HCT116 (cell line): ENCODE data around the gene RAMP3. TPM values are rescaled to one million over a fixed set of nuclear protein-coding genes. Genes with fewer than 3 reads are reported as not detected.

Source experiments
- ATAC-seq: fragments of 200-7000 bp; cut with Tn5 transposase; 2 replicates; pipeline ENCODE4 v1.9.1; 2020; ENCODE audit warnings: mild to moderate bottlenecking, moderate library complexity
- BruUV-seq: library from RNA; stranded (reverse); fragments of 400-500 nt; replicated peaks from 2 replicates; lab custom pipeline; 2021; lab: Mats Ljungman, UMichigan
- CTCF ChIA-PET: fragments of 300-600 bp; sonication (Branson Sonifier 250); formaldehyde crosslinking; loops from one replicate; lab custom pipeline; 2021; ENCODE audit warnings: antibody characterized with exemption; lab: Charles Lee
- POLR2A ChIA-PET: fragments of 300-600, 350-600 bp; sonication (Branson Sonifier 250); formaldehyde crosslinking; loops from one replicate; lab custom pipeline; 2021; ENCODE audit warnings: antibody characterized with exemption; lab: Charles Lee
- RAD21 ChIA-PET, 2 experiments: fragments of 300-600 bp; sonication (Branson Sonifier 250); formaldehyde crosslinking; loops; one replicate each; lab custom pipeline; 2023; ENCODE audit warnings: low total read pairs in 2 of 2; ENCODE audit not compliant: uncharacterized antibody in 2 of 2, unreplicated experiment in 2 of 2, low non-redundant PET in 1 of 2; lab: Charles Lee
- DNase-seq: peaks from one replicate; pipeline ENCODE4 v3.0.0-alpha.2; 2010; ENCODE audit warnings: low read depth, low spot score
- H2AFZ ChIP-seq: fragments of 200-600 bp; shearing (Covaris generic), sonication (generic); 2 replicates; pipeline ENCODE4 v1.6.1; 2017; ENCODE audit warnings: low read depth, mixed run types, mixed read lengths, antibody characterized with exemption, low read length; ENCODE audit not compliant: poor library complexity, severe bottlenecking
- H3K27ac ChIP-seq: 2 replicates; pipeline ENCODE4 v1.5.1; 2012; ENCODE audit warnings: low read depth, low read length
- H3K27me3 ChIP-seq: fragments of 200-600 bp; sonication (generic); 2 replicates; pipeline ENCODE4 v1.6.1; 2016; ENCODE audit warnings: mixed run types, low read length, mixed read lengths; ENCODE audit not compliant: insufficient read depth
- H3K36me3 ChIP-seq, 2 experiments: fragments of 200-500 bp in 1 of 2; fragments of 200-600 bp in 1 of 2; sonication (Bioruptor generic) in 1 of 2; sonication (generic) in 1 of 2; 2 replicates each; pipeline versions ENCODE4 v1.5.1 to v1.6.1; 2014 to 2016; ENCODE audit warnings: low read length in 2 of 2, inconsistent platforms in 1 of 2, mixed read lengths in 1 of 2, mixed run types in 1 of 2; ENCODE audit not compliant: insufficient read depth in 2 of 2, control insufficient read depth in 1 of 2
- H3K4me1 ChIP-seq, 2 experiments: fragments of 200-600 bp in 1 of 2; sonication (generic) in 1 of 2; 2 replicates each; pipeline versions ENCODE4 v1.5.1 to v1.6.1; 2012 to 2017; ENCODE audit warnings: low read length in 2 of 2, inconsistent platforms in 1 of 2, mild to moderate bottlenecking in 1 of 2, mixed read lengths in 1 of 2, mixed run types in 1 of 2, moderate library complexity in 1 of 2; ENCODE audit not compliant: insufficient read depth in 2 of 2, control insufficient read depth in 1 of 2
- H3K4me2 ChIP-seq: fragments of 200-600 bp; sonication (generic); 2 replicates; pipeline ENCODE4 v1.6.1; 2017; ENCODE audit warnings: mixed run types, low read length, mixed read lengths
- H3K4me3 ChIP-seq, 2 experiments: fragments of 200-600 bp in 1 of 2; sonication (generic) in 1 of 2; replicated peaks in 1 of 2; 2 replicates each; pipeline ENCODE4 v1.5.1; 2011 to 2016; ENCODE audit warnings: low read length in 2 of 2, control low read depth in 1 of 2, low read depth in 1 of 2, mild to moderate bottlenecking in 1 of 2, mixed read lengths in 1 of 2, mixed run types in 1 of 2
- H3K79me2 ChIP-seq: fragments of 200-600 bp; sonication (generic); 2 replicates; pipeline ENCODE4 v1.6.1; 2017; ENCODE audit warnings: mild to moderate bottlenecking, mixed run types, low read length, moderate library complexity, mixed read lengths; ENCODE audit not compliant: insufficient read depth
- H3K9ac ChIP-seq: fragments of 200-600 bp; sonication (generic); 2 replicates; pipeline ENCODE4 v1.6.1; 2016; ENCODE audit warnings: low read length, mixed read lengths
- H3K9me2 ChIP-seq: fragments of 200-600 bp; sonication (generic), shearing (Covaris generic); 2 replicates; pipeline ENCODE4 v1.6.1; 2017; ENCODE audit warnings: mixed run types, mild to moderate bottlenecking, moderate library complexity; ENCODE audit not compliant: insufficient read depth
- H3K9me3 ChIP-seq, 2 experiments: fragments of 200-500 bp in 1 of 2; fragments of 200-600 bp in 1 of 2; sonication (Bioruptor generic) in 1 of 2; sonication (generic) in 1 of 2; 2 replicates each; pipeline ENCODE4 v1.6.1; 2014 to 2017; ENCODE audit warnings: low read length in 2 of 2, mixed read lengths in 2 of 2, inconsistent platforms in 1 of 2, low read depth in 1 of 2, mild to moderate bottlenecking in 1 of 2, mixed run types in 1 of 2, moderate library complexity in 1 of 2; ENCODE audit not compliant: control insufficient read depth in 1 of 2, insufficient read depth in 1 of 2
- H4K20me1 ChIP-seq: fragments of 200-600 bp; sonication (generic), shearing (Covaris generic); 2 replicates; pipeline ENCODE4 v1.6.1; 2017; ENCODE audit warnings: mixed run types, mild to moderate bottlenecking, moderate library complexity; ENCODE audit not compliant: insufficient read depth
- CBX3 ChIP-seq: IDR thresholded peaks from 2 replicates; pipeline ENCODE4 v1.6.1; 2012; ENCODE audit warnings: low read depth
- EGR1 ChIP-seq: IDR thresholded peaks from 2 replicates; pipeline ENCODE4 v1.6.1; 2012; ENCODE audit warnings: low read depth
- ELF1 ChIP-seq: IDR thresholded peaks from 2 replicates; pipeline ENCODE4 v1.6.1; 2012; ENCODE audit warnings: low read depth, borderline replicate concordance
- EZH2 ChIP-seq: fragments of 200-600 bp; sonication (generic); IDR thresholded peaks from 2 replicates; pipeline ENCODE4 v1.6.1; 2017; ENCODE audit warnings: antibody characterized with exemption, mixed run types
- EZH2phosphoT487 ChIP-seq: fragments of 200-600 bp; IDR thresholded peaks from 2 replicates; pipeline ENCODE4 v1.6.1; 2018; ENCODE audit warnings: antibody characterized with exemption, borderline replicate concordance
- FOSL1 ChIP-seq: IDR thresholded peaks from 2 replicates; pipeline ENCODE4 v1.6.1; 2012; ENCODE audit warnings: low read depth
- JUND ChIP-seq: IDR thresholded peaks from 2 replicates; pipeline ENCODE4 v1.6.1; 2012
- POLR2A ChIP-seq: IDR thresholded peaks from 2 replicates; pipeline ENCODE4 v1.7.0; 2011; ENCODE audit warnings: borderline replicate concordance; ENCODE audit not compliant: insufficient read depth, insufficient read length; ENCODE audit errors: extremely low read depth
- POLR2AphosphoS5 ChIP-seq: IDR thresholded peaks from 2 replicates; pipeline ENCODE4 v1.6.1; 2011; ENCODE audit warnings: mild to moderate bottlenecking, low read depth, low read length, moderate library complexity
- RAD21 ChIP-seq: IDR thresholded peaks from 2 replicates; pipeline ENCODE4 v1.6.1; 2012; ENCODE audit warnings: low read depth, mild to moderate bottlenecking
- SIN3A ChIP-seq: IDR thresholded peaks from 2 replicates; pipeline ENCODE4 v1.6.1; 2012; ENCODE audit warnings: low read depth
- SP1 ChIP-seq: IDR thresholded peaks from 2 replicates; pipeline ENCODE4 v1.6.1; 2012; ENCODE audit warnings: low read depth
- SRF ChIP-seq: IDR thresholded peaks from 2 replicates; pipeline ENCODE4 v1.6.1; 2012; ENCODE audit warnings: low read depth
- YY1 ChIP-seq: IDR thresholded peaks from 2 replicates; pipeline ENCODE4 v1.6.1; 2011; ENCODE audit warnings: low read length, low read depth, moderate library complexity, mild to moderate bottlenecking; ENCODE audit not compliant: insufficient replicate concordance; ENCODE audit errors: extremely low read depth
- ZBTB33 ChIP-seq: IDR thresholded peaks from 2 replicates; pipeline ENCODE4 v1.6.1; 2011; ENCODE audit warnings: mild to moderate bottlenecking, low read length, moderate library complexity; ENCODE audit not compliant: insufficient replicate concordance; ENCODE audit errors: extremely low read depth
- intact Hi-C: fragments of 100-400 bp; cut with micrococcal nuclease; formaldehyde crosslinking; loops from 2 replicates; pipeline ENCODE4 v1.10.0; 2022
- total RNA-seq: library from RNA; stranded (reverse); gene quantifications from one replicate; pipeline ENCODE4 v1.2.1, GENCODE V29; 2021; ENCODE audit not compliant: unreplicated experiment
- TF ChIP-seq, protein P1 (sequence below): IDR thresholded peaks from 2 replicates; pipeline ENCODE4 v1.6.1; 2012; ENCODE audit warnings: low read depth

Gene RAMP3
- total RNA-seq, 1 experiment from 2014 or later = not detected

DNA sequence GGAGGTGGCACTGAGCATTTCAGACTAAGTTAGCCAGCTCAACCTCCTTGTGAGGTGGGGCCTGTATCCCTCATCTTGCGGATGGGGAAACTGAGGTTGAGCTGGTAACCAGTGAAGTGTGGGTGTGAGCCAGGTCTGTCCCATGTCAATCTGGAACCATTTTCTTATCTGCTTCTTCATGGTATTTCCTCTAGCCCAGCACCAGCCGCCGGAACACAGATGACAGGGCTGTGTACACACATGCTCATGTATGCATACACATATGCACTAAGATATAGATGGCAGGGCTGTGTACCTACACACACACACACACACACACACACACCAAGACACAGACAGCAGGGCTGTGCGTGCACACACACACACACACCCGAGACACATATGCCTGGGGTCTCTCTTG, 18.5 kb downstream of the RAMP3 start:
- no peaks in the 10 kb centered on the region for H3K36me3 ChIP-seq
- H3K27me3 ChIP-seq = peaks cover 9% of the 10 kb centered on the region; the same call in 1 of the 2 replicates
- POLR2A ChIA-PET = no interaction called here
- DNase-seq (no peak), ATAC-seq (no peak)
- no peak overlapping the region for H3K27ac ChIP-seq
- H4K20me1 ChIP-seq = no peaks in the 10 kb centered on the region
- no peak overlapping the region for H3K4me3 ChIP-seq
- no peaks in the 10 kb centered on the region for H3K9me2 ChIP-seq
- no peaks in the 10 kb centered on the region for H3K79me2 ChIP-seq
- no TSS peak for BruUV-seq
- no peak overlapping the region for H3K4me2 ChIP-seq
- CTCF ChIA-PET = no interaction called here
- intact Hi-C loops = no loop called here
- RAD21 ChIA-PET = interaction anchor here in 1 of 2 experiments (0.8 kb wide), 1 partner anchor 80 kb away, joined by 3 read pairs; no protein-coding TSS in a partner anchor
- no peak overlapping the region for H3K9ac ChIP-seq
- TF ChIP-seq FOSL1 = no peak
- TF ChIP-seq YY1 = no peak
- no peak for TF ChIP-seq ELF1
- no peak for TF ChIP-seq RAD21
- no peak for TF ChIP-seq EZH2phosphoT487
- no peak for TF ChIP-seq CBX3
- no peak for TF ChIP-seq SIN3A
- no peak for TF ChIP-seq SRF
- TF ChIP-seq SP1 = no peak
- TF ChIP-seq POLR2AphosphoS5 = no peak
- TF ChIP-seq, protein P1, sequence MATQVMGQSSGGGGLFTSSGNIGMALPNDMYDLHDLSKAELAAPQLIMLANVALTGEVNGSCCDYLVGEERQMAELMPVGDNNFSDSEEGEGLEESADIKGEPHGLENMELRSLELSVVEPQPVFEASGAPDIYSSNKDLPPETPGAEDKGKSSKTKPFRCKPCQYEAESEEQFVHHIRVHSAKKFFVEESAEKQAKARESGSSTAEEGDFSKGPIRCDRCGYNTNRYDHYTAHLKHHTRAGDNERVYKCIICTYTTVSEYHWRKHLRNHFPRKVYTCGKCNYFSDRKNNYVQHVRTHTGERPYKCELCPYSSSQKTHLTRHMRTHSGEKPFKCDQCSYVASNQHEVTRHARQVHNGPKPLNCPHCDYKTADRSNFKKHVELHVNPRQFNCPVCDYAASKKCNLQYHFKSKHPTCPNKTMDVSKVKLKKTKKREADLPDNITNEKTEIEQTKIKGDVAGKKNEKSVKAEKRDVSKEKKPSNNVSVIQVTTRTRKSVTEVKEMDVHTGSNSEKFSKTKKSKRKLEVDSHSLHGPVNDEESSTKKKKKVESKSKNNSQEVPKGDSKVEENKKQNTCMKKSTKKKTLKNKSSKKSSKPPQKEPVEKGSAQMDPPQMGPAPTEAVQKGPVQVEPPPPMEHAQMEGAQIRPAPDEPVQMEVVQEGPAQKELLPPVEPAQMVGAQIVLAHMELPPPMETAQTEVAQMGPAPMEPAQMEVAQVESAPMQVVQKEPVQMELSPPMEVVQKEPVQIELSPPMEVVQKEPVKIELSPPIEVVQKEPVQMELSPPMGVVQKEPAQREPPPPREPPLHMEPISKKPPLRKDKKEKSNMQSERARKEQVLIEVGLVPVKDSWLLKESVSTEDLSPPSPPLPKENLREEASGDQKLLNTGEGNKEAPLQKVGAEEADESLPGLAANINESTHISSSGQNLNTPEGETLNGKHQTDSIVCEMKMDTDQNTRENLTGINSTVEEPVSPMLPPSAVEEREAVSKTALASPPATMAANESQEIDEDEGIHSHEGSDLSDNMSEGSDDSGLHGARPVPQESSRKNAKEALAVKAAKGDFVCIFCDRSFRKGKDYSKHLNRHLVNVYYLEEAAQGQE = no peak
- TF ChIP-seq EZH2 = no peak
- no peak for TF ChIP-seq ZBTB33
- TF ChIP-seq JUND = no peak
- TF ChIP-seq EGR1 = no peak
- no peak for TF ChIP-seq POLR2A
- no peaks in the 10 kb centered on the region for H3K4me1 ChIP-seq
- no peak overlapping the region for H2AFZ ChIP-seq
- no peaks in the 10 kb centered on the region for H3K9me3 ChIP-seq
